ENCODE measurements around the gene GOT1. TPM values are rescaled to one million over a fixed set of nuclear protein-coding genes. Genes with fewer than 3 reads are reported as not detected.

Gene GOT1
- total and polyA plus RNA-seq, 2 of the 8 experiments (the other 6 are each of a cell fraction or from before 2014, with no cell fraction given): 16.7 to 47.0 TPM

DNA sequence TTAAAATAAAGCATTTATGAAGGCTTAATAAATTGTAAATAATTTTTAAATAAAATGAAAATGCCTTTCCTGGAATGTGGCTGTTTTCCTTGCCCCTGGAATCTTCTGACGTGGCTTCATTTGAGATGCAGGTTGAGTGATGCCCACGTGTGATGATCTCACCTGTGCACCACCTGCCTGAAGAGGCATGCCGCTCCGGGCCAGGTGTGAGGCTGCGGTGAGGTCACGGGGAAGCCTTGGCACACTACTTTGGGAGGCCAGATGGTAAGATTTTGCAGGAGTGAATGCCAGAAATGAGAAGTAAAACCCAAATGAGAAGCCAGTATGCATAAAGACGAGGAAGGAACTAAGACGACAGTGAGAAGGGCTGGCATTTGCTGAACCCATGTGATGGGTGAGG lies 36.2 kb downstream of the GOT1 start:
- no peak overlapping the region for H3K4ac ChIP-seq (replicated peaks; ENCODE audit: insufficient read length, low read depth, low read length)
- TF ChIP-seq SP2 (IDR thresholded peaks at IDR 0.05; ENCODE audit: low read length) (no peak), E2F6 (IDR thresholded peaks at IDR 0.05) (peak; percentile 54)
- TF ChIP-seq, protein P1, sequence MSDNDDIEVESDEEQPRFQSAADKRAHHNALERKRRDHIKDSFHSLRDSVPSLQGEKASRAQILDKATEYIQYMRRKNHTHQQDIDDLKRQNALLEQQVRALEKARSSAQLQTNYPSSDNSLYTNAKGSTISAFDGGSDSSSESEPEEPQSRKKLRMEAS (IDR thresholded peaks at IDR 0.05): peak; percentile 70
- H2BK20ac ChIP-seq (ENCODE audit: low read length): no peak overlapping the region
- no peak overlapping the region for H4K8ac ChIP-seq (ENCODE audit: extremely low read depth, insufficient read depth, low read length)
- no peak overlapping the region for H2BK15ac ChIP-seq (ENCODE audit: low read length)
- CTCF ChIA-PET (ENCODE audit: partially characterized antibody): interaction anchor here (1.1 to 3.2 kb wide), 2 partner anchors 10 to 34 kb away, joined by 3 to 8 read pairs; no protein-coding TSS in a partner anchor
- H3K36me3 ChIP-seq (ENCODE audit: control insufficient read depth in 2 of 4, insufficient read depth in 4 of 4, low read length in 3 of 4): peaks cover 0 to 23% (median 10%) of the 10 kb centered on the region in 4 experiments; a peak in 5 of 8 replicates
- H3K27me3 ChIP-seq (replicated peaks in 1 of 4; ENCODE audit: control insufficient read depth in 3 of 4, extremely low read depth in 1 of 4, insufficient read depth in 3 of 4, low read length in 3 of 4): no peaks in the 10 kb centered on the region
- POLR2A ChIA-PET (ENCODE audit: partially characterized antibody): interaction anchor here (2.3 to 3.1 kb wide), 2 partner anchors 32 to 36 kb away, joined by 8 to 17 read pairs; partner anchors contain the start of gene GOT1
- FAIRE-seq (no peak), DNase-seq (ENCODE audit: low read depth in 1 of 2, low spot score in 2 of 2) (no peak)
- H3K4me3 ChIP-seq (ENCODE audit: extremely low read depth in 1 of 4, insufficient read depth in 2 of 4, low read depth in 3 of 4, low read length in 4 of 4): no peak overlapping the region
- H3K27ac ChIP-seq (ENCODE audit: low read depth, low read length): no peak overlapping the region
- H2AFZ ChIP-seq (ENCODE audit: low read length): no peak overlapping the region
- H3K79me1 ChIP-seq (ENCODE audit: low read depth, low read length): no peaks in the 10 kb centered on the region
- no peak overlapping the region for H4K5ac ChIP-seq (ENCODE audit: insufficient read length, low read depth, low read length)
- no peak overlapping the region for H3K4me2 ChIP-seq (ENCODE audit: insufficient read depth in 1 of 2, low read depth in 2 of 2, low read length in 2 of 2)
- no peak overlapping the region for H4K91ac ChIP-seq (replicated peaks; ENCODE audit: insufficient read length, low read length)
- H3K23me2 ChIP-seq (ENCODE audit: low read depth, low read length): no peaks in the 10 kb centered on the region
- no peak overlapping the region for H2BK12ac ChIP-seq (ENCODE audit: low read depth, low read length)
- no peak overlapping the region for H3K23ac ChIP-seq (ENCODE audit: insufficient read length)
- H3K56ac ChIP-seq (replicated peaks; ENCODE audit: insufficient read length, low read depth, low read length): no peak overlapping the region
- H2BK5ac ChIP-seq (ENCODE audit: low read depth, low read length): no peak overlapping the region; the same call in 1 of the 2 replicates
- no peaks in the 10 kb centered on the region for H3K9me3 ChIP-seq (ENCODE audit: insufficient read depth in 2 of 2, low read depth in 1 of 2, low read length in 1 of 2)
- H4K20me1 ChIP-seq (replicated peaks in 1 of 2; ENCODE audit: control insufficient read depth in 1 of 2, insufficient read depth in 2 of 2, low read length in 2 of 2): peaks cover 0 to 3% of the 10 kb centered on the region in 2 experiments
- no peak overlapping the region for H2BK120ac ChIP-seq (replicated peaks; ENCODE audit: low read depth, low read length)
- no peak overlapping the region for H3K18ac ChIP-seq (ENCODE audit: extremely low read depth, low read length)
- no peak overlapping the region for H3K9ac ChIP-seq (replicated peaks in 1 of 4; ENCODE audit: extremely low read depth in 1 of 4, low read depth in 3 of 4, low read length in 3 of 4)
- H3K14ac ChIP-seq (ENCODE audit: insufficient read length): no peak overlapping the region
- peaks cover 3 to 18% (median 11%) of the 10 kb centered on the region in 4 experiments; a peak in 6 of 7 replicates for H3K4me1 ChIP-seq (replicated peaks in 1 of 4; ENCODE audit: control insufficient read depth in 3 of 4, insufficient read depth in 4 of 4, low read length in 3 of 4)
- no peaks in the 10 kb centered on the region for H3K79me2 ChIP-seq (ENCODE audit: control insufficient read depth in 1 of 2, insufficient read depth in 2 of 2, low read length in 2 of 2)
- 89% methylated on average over 8 of the region's 8 CpGs; no CpG with 5 or more reads in 1 of the 2 experiments for WGBS, 2 experiments (ENCODE audit: extremely low coverage in 1 of 2, insufficient coverage in 1 of 2, insufficient read length in 1 of 2, insufficient replicate concordance in 2 of 2, low coverage in 1 of 2, low lambda C conversion rate in 2 of 2, missing lambda C conversion rate in 1 of 2)
- no peak overlapping the region for H2AK5ac ChIP-seq (ENCODE audit: low read depth, low read length)

Measured in H1 (cell line).